ENCODE measurements around the gene GYPA. TPM values are rescaled to one million over a fixed set of nuclear protein-coding genes. Genes with fewer than 3 reads are reported as not detected.

The GYPA gene
- polyA plus RNA-seq, 1 donor from 2014 or later, result 1.1 TPM

Other genes with a start within 250 kb of the GYPA start
- not detected in 2 replicates for gene GYPE, start 235.2 kb downstream of the GYPA start, polyA plus RNA-seq
- not detected in 2 replicates for gene GYPB, start 121.3 kb downstream of the GYPA start, polyA plus RNA-seq